Loucy (cell line): ENCODE results near the gene MTHFS.

ENCODE experiments used
- H2AFZ ChIP-seq: fragments of 200-600 bp; sonication (generic); 2 replicates; pipeline ENCODE4 v1.6.0; 2016; ENCODE audit warnings: antibody characterized with exemption, mild to moderate bottlenecking, low read length, moderate library complexity
- H3F3A ChIP-seq: fragments of 200-600 bp; 2 replicates; pipeline ENCODE4 v1.6.0; 2016; ENCODE audit warnings: antibody characterized with exemption, low read depth, mild to moderate bottlenecking
- H3K27me3 ChIP-seq: fragments of 200-600 bp; sonication (generic); 2 replicates; pipeline ENCODE4 v1.6.1; 2014; ENCODE audit warnings: low read length, mild to moderate bottlenecking; ENCODE audit not compliant: insufficient read depth, poor library complexity, severe bottlenecking
- H3K36me3 ChIP-seq: fragments of 200-600 bp; sonication (generic); 2 replicates; pipeline ENCODE4 v1.6.1; 2016; ENCODE audit warnings: low read length; ENCODE audit not compliant: insufficient read depth
- H3K4me1 ChIP-seq: fragments of 200-600 bp; sonication (generic); 2 replicates; pipeline ENCODE4 v1.5.1; 2014; ENCODE audit warnings: low read length, mild to moderate bottlenecking; ENCODE audit not compliant: insufficient read depth, poor library complexity, severe bottlenecking
- H3K4me2 ChIP-seq: fragments of 200-600 bp; sonication (generic); 2 replicates; pipeline ENCODE4 v1.6.0; 2014; ENCODE audit warnings: antibody characterized with exemption, low read length, low read depth, mild to moderate bottlenecking; ENCODE audit not compliant: poor library complexity, severe bottlenecking
- H3K4me3 ChIP-seq: fragments of 200-600 bp; sonication (generic); 2 replicates; pipeline ENCODE4 v1.5.1; 2014; ENCODE audit warnings: low read length, mild to moderate bottlenecking, mixed read lengths; ENCODE audit not compliant: poor library complexity, severe bottlenecking
- H3K79me2 ChIP-seq: fragments of 200-600 bp; sonication (generic); 2 replicates; pipeline ENCODE4 v1.6.1; 2014; ENCODE audit warnings: low read length; ENCODE audit not compliant: insufficient read depth
- H3K9ac ChIP-seq: fragments of 200-600 bp; sonication (generic); 2 replicates; pipeline ENCODE4 v1.6.0; 2014; ENCODE audit warnings: mild to moderate bottlenecking, low read depth, low read length, moderate library complexity; ENCODE audit not compliant: poor library complexity, severe bottlenecking
- H3K9me2 ChIP-seq: fragments of 200-600 bp; sonication (generic); replicated peaks from 2 replicates; pipeline ENCODE4 v1.6.1; 2016; ENCODE audit warnings: low read depth, low read length, mixed read lengths
- H3K9me3 ChIP-seq: fragments of 200-600 bp; sonication (generic); 2 replicates; pipeline ENCODE4 v1.6.1; 2014; ENCODE audit warnings: mild to moderate bottlenecking, antibody characterized with exemption, low read length, low read depth; ENCODE audit not compliant: insufficient read depth
- H4K20me1 ChIP-seq: fragments of 200-600 bp; sonication (generic); 2 replicates; pipeline ENCODE4 v1.6.0; 2014; ENCODE audit warnings: antibody characterized with exemption, low read length, mild to moderate bottlenecking; ENCODE audit not compliant: insufficient read depth, poor library complexity, severe bottlenecking
- EZH2phosphoT487 ChIP-seq: fragments of 200-600 bp; IDR thresholded peaks from 2 replicates; pipeline ENCODE4 v1.6.1; 2018; ENCODE audit warnings: antibody characterized with exemption, mild to moderate bottlenecking, moderate library complexity, borderline replicate concordance
- TF ChIP-seq, protein P1 (sequence below): fragments of 200-600 bp; sonication (generic); conservative IDR thresholded peaks from 2 replicates; pipeline ENCODE4 v1.5.1; 2014; ENCODE audit warnings: mild to moderate bottlenecking, antibody characterized with exemption, low read length

Gene MTHFS

DNA sequence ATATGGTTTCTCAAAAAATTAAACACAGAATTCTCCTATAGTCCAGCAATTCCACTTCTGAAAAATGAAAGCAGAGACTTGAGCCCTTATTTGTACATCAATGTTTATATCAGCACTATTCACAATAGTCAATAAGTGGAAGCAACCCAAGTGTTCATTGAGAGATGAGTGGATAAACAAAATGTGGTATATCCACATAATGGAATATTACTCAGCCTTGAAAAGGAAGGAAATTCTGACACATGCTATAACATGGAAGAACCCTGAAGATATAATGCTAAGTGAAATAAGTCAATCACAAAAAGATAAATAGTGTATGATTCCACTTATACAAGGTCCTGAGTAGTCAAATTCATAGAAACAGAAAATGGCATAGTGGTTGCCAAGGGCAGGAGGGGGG, 76.6 kb downstream of the MTHFS start:
- Histone ChIP-seq H3F3A (no peaks in the 10 kb centered on the region), H3K27me3 (no peaks in the 10 kb centered on the region), H3K4me1 (no peaks in the 10 kb centered on the region), H3K4me2 (no peak overlapping the region), H3K9me3 (no peaks in the 10 kb centered on the region), H3K9me2 (no peaks in the 10 kb centered on the region), H3K79me2 (no peaks in the 10 kb centered on the region), H3K9ac (no peak overlapping the region), H3K4me3 (no peak overlapping the region), H3K36me3 (no peaks in the 10 kb centered on the region), H4K20me1 (no peaks in the 10 kb centered on the region), H2AFZ (no peak overlapping the region)
- no peak for TF ChIP-seq EZH2phosphoT487
- TF ChIP-seq, protein P1, sequence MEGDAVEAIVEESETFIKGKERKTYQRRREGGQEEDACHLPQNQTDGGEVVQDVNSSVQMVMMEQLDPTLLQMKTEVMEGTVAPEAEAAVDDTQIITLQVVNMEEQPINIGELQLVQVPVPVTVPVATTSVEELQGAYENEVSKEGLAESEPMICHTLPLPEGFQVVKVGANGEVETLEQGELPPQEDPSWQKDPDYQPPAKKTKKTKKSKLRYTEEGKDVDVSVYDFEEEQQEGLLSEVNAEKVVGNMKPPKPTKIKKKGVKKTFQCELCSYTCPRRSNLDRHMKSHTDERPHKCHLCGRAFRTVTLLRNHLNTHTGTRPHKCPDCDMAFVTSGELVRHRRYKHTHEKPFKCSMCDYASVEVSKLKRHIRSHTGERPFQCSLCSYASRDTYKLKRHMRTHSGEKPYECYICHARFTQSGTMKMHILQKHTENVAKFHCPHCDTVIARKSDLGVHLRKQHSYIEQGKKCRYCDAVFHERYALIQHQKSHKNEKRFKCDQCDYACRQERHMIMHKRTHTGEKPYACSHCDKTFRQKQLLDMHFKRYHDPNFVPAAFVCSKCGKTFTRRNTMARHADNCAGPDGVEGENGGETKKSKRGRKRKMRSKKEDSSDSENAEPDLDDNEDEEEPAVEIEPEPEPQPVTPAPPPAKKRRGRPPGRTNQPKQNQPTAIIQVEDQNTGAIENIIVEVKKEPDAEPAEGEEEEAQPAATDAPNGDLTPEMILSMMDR: no peak

DNA sequence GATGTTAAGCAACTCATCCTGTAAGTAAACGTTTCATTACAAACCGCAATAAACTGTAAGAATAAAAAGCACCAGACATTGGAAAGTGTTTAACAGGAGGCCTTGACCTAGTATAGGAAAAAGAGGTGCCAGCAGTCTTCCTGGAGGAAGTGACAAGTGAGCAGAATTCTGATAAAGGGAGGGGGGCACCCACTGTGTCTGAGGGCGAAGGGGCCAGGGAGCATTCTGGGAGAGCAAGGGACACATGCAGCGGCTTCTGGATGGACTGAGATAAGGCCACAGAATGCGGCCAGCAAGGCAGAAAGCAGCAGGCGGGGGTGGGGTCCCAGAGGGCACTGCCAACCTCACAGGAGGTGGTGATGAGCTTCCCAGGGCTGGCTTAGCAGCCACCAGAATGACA, 80.2 kb downstream of the MTHFS start:
- Histone ChIP-seq H3K9ac (no peak overlapping the region), H3K4me1 (no peaks in the 10 kb centered on the region), H3K4me2 (no peak overlapping the region), H3F3A (no peaks in the 10 kb centered on the region), H3K36me3 (no peaks in the 10 kb centered on the region), H3K79me2 (no peaks in the 10 kb centered on the region), H4K20me1 (no peaks in the 10 kb centered on the region), H3K9me3 (no peaks in the 10 kb centered on the region), H3K27me3 (no peaks in the 10 kb centered on the region), H3K9me2 (no peaks in the 10 kb centered on the region), H3K4me3 (no peak overlapping the region), H2AFZ (no peak overlapping the region)
- TF ChIP-seq EZH2phosphoT487: no peak
- TF ChIP-seq, protein P1: no peak

DNA sequence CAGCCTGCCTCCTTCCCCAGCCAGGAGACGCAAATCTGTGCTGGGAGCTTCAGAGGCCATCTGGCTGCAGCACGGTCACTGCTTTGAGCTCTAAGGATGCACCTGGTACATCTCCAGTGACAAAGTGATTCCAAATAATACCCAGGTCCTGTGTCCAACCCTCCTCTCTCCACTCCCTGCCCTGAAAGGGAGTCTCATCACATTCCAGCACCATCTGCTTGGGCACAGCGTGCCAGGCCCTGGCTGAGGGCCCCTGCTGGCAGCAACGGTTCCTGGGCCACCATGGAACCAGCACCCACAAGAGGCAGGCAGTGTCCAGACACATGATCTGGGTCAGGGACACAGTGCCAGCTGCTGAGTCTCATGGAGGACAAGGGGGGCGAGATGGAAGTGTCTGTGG, 81.3 kb downstream of the MTHFS start:
- H3K27me3 ChIP-seq: no peaks in the 10 kb centered on the region
- no peak for TF ChIP-seq EZH2phosphoT487
- TF ChIP-seq, protein P1: no peak

More for the DNA sequence above, 81.3 kb downstream of the MTHFS start:
- Histone ChIP-seq H2AFZ (no peak overlapping the region), H4K20me1 (no peaks in the 10 kb centered on the region), H3K9me3 (no peaks in the 10 kb centered on the region), H3K4me1 (no peaks in the 10 kb centered on the region), H3K36me3 (no peaks in the 10 kb centered on the region), H3K79me2 (no peaks in the 10 kb centered on the region), H3F3A (no peaks in the 10 kb centered on the region), H3K4me2 (no peak overlapping the region), H3K9me2 (no peaks in the 10 kb centered on the region), H3K9ac (no peak overlapping the region), H3K4me3 (no peak overlapping the region)
